A549 (cell line): ENCODE results near the gene ATP2C2. TPM values are rescaled to one million over a fixed set of nuclear protein-coding genes. Genes with fewer than 3 reads are reported as not detected.

Source experiments
- ATAC-seq, 2 experiments: fragments of 200-7000 bp in 1 of 2; fragments of >200 bp in 1 of 2; cut with Nextera tagmentation in 1 of 2; cut with Tn5 transposase in 1 of 2; 3 replicates each; pipeline versions ENCODE4 v1.8.0 to v1.9.1; 2018 to 2020; ENCODE audit warnings: mild to moderate bottlenecking in 1 of 2, moderate library complexity in 1 of 2
- CTCF ChIA-PET: fragments of 300-600 bp; sonication (Branson Sonifier 250); formaldehyde crosslinking; extraction: SDS; loops from one replicate; lab custom pipeline; 2021; ENCODE audit warnings: antibody characterized with exemption, inconsistent platforms; lab: Yijun Ruan, JAX
- POLR2A ChIA-PET: fragments of 350-600 bp; formaldehyde crosslinking; extraction: SDS; loops from one replicate; lab custom pipeline; 2021; ENCODE audit warnings: antibody characterized with exemption, inconsistent platforms; lab: Yijun Ruan, JAX
- DNase-seq, 2 experiments: peaks; one replicate each; pipeline versions ENCODE4 v3.0.0 to v3.0.0-alpha.2; 2011 to 2016; ENCODE audit warnings: low read depth in 1 of 2, low spot score in 1 of 2
- FAIRE-seq: peaks from 2 replicates; lab custom pipeline; 2011; peaks lifted over from hg19 to GRCh38; lab: Jason Lieb, UNC
- H3K27ac ChIP-seq, 2 experiments: fragments of >200 bp; sonication (Bioruptor Twin); formaldehyde crosslinking; 3 replicates each; pipeline ENCODE4 v1.5.1; 2016 to 2017
- H3K4me1 ChIP-seq: fragments of >200 bp; sonication (Bioruptor Twin); formaldehyde crosslinking; 3 replicates; pipeline ENCODE4 v1.6.1; 2016
- H3K4me2 ChIP-seq: fragments of >200 bp; sonication (Bioruptor Twin); formaldehyde crosslinking; 3 replicates; pipeline ENCODE4 v1.6.1; 2016
- H3K4me3 ChIP-seq: fragments of >200 bp; sonication (Bioruptor Twin); formaldehyde crosslinking; 3 replicates; pipeline ENCODE4 v1.5.1; 2016
- H3K9me3 ChIP-seq: fragments of >200 bp; sonication (Bioruptor Twin); formaldehyde crosslinking; 3 replicates; pipeline ENCODE4 v1.6.1; 2016
- BCL3 ChIP-seq: fragments of >200 bp; sonication (Bioruptor Twin); formaldehyde crosslinking; IDR thresholded peaks from 3 replicates; pipeline ENCODE4 v1.6.1; 2016
- CHD4 ChIP-seq: fragments of 200-600 bp; sonication (generic); IDR thresholded peaks from 2 replicates; pipeline ENCODE4 v1.6.1; 2016; ENCODE audit warnings: antibody characterized with exemption, mild to moderate bottlenecking, borderline replicate concordance
- EHMT2 ChIP-seq: fragments of 200-600 bp; sonication (generic); IDR thresholded peaks from 2 replicates; pipeline ENCODE4 v1.6.1; 2016; ENCODE audit warnings: antibody characterized with exemption, low read depth, mild to moderate bottlenecking, moderate library complexity
- ELK1 ChIP-seq: fragments of 150-350 bp; IDR thresholded peaks from 2 replicates; pipeline ENCODE4 v1.6.1; 2014; ENCODE audit warnings: low read depth, mild to moderate bottlenecking, low read length
- EP300 ChIP-seq, 2 experiments: fragments of >200 bp; sonication (Bioruptor Twin); formaldehyde crosslinking; IDR thresholded peaks; 2 replicates in 1 of 2; 3 replicates in 1 of 2; pipeline ENCODE4 v1.6.1; 2016 to 2017
- FOSB ChIP-seq: fragments of 250-450 bp; sonication (Bioruptor Pico); IDR thresholded peaks from 2 replicates; pipeline ENCODE4 v1.5.0; 2020; ENCODE audit warnings: mild to moderate bottlenecking, moderate library complexity
- GATA3 ChIP-seq: IDR thresholded peaks from 2 replicates; pipeline ENCODE4 v1.6.1; 2012; ENCODE audit warnings: borderline replicate concordance
- HMGXB4 ChIP-seq: fragments of 250-450 bp; sonication (Bioruptor Pico); IDR thresholded peaks from 2 replicates; pipeline ENCODE4 v1.5.0; 2021; ENCODE audit warnings: mild to moderate bottlenecking, moderate library complexity, borderline replicate concordance
- HOXB13 ChIP-seq: fragments of 250-450 bp; sonication (Bioruptor Pico); IDR thresholded peaks from 2 replicates; pipeline ENCODE4 v1.5.0; 2020; ENCODE audit warnings: low read depth, mild to moderate bottlenecking, moderate library complexity
- MAFK ChIP-seq: fragments of 450-650 bp; IDR thresholded peaks from 2 replicates; pipeline ENCODE4 v1.6.1; 2014; ENCODE audit not compliant: partially characterized antibody
- NPAS2 ChIP-seq: fragments of 250-450 bp; sonication (Bioruptor Pico); IDR thresholded peaks from 2 replicates; pipeline ENCODE4 v1.8.0; 2022; ENCODE audit warnings: mild to moderate bottlenecking, moderate library complexity, borderline replicate concordance
- NR3C1 ChIP-seq: fragments of >200 bp; sonication (Bioruptor Twin); formaldehyde crosslinking; IDR thresholded peaks from 3 replicates; pipeline ENCODE4 v1.6.1; 2017
- PHF8 ChIP-seq: fragments of 200-600 bp; sonication (generic); IDR thresholded peaks from 2 replicates; pipeline ENCODE4 v1.6.1; 2016; ENCODE audit warnings: low read depth, mild to moderate bottlenecking, antibody characterized with exemption, moderate library complexity, borderline replicate concordance
- POLR2A ChIP-seq: IDR thresholded peaks from 2 replicates; pipeline ENCODE4 v1.6.1; 2012; ENCODE audit warnings: mild to moderate bottlenecking, low read length
- POLR2AphosphoS2 ChIP-seq: conservative IDR thresholded peaks from 2 replicates; pipeline ENCODE4 v1.6.1; 2012; ENCODE audit warnings: low read length, improper control_type of control experiment, inconsistent platforms
- RAD21 ChIP-seq, 2 experiments: fragments of >200 bp in 1 of 2; sonication (Bioruptor Twin) in 1 of 2; formaldehyde crosslinking in 1 of 2; IDR thresholded peaks in 1 of 2; conservative IDR thresholded peaks in 1 of 2; 2 replicates in 1 of 2; 3 replicates in 1 of 2; pipeline ENCODE4 v1.6.1; 2012 to 2018; ENCODE audit warnings: inconsistent platforms in 1 of 2
- RFX5 ChIP-seq: fragments of 450-650 bp; IDR thresholded peaks from 2 replicates; pipeline ENCODE4 v1.7.1; 2014; ENCODE audit warnings: antibody characterized with exemption, mild to moderate bottlenecking, moderate library complexity
- TFCP2L1 ChIP-seq: fragments of 250-450 bp; sonication (Bioruptor Pico); IDR thresholded peaks from 2 replicates; pipeline ENCODE4 v1.5.0; 2021; ENCODE audit warnings: mild to moderate bottlenecking
- USF2 ChIP-seq: fragments of 450-650 bp; IDR thresholded peaks from 2 replicates; pipeline ENCODE4 v1.6.1; 2014; ENCODE audit warnings: antibody characterized with exemption
- ZFP36 ChIP-seq: fragments of 450-650 bp; IDR thresholded peaks from 2 replicates; pipeline ENCODE4 v1.6.1; 2014; ENCODE audit warnings: borderline replicate concordance; ENCODE audit not compliant: partially characterized antibody
- ZNF302 ChIP-seq: fragments of 250-450 bp; sonication (Bioruptor Pico); IDR thresholded peaks from 2 replicates; pipeline ENCODE4 v1.9.0; 2021; ENCODE audit warnings: inconsistent platforms, mild to moderate bottlenecking, moderate library complexity
- ZSCAN20 ChIP-seq: fragments of 250-450 bp; sonication (Bioruptor Pico); IDR thresholded peaks from 2 replicates; pipeline ENCODE4 v1.8.0; 2022; ENCODE audit warnings: mild to moderate bottlenecking, moderate library complexity
- WGBS: methylation state at CpG from one replicate; pipeline ENCODE4 v1.1.6; 2017; ENCODE audit errors: missing lambda C conversion rate; 5-methylcytosine and 5-hydroxymethylcytosine counted together
- polyA plus RNA-seq, 4 experiments: library from polyadenylated mRNA; depleted of rRNA in 3 of 4; stranded (reverse); fragments of >200 nt; fragmentation: RNase III in 1 of 4; extraction: RNeasy Plus Mini Kit Qiagen cat#74134 plus additional on column Dnase treatment in 1 of 4; gene quantifications; 2 replicates in 3 of 4; 3 replicates in 1 of 4; pipeline ENCODE4 v1.2.3, GENCODE V29; 2011 to 2017

The ATP2C2 gene
- polyA plus RNA-seq, 2 of the 4 experiments (the other 2 are of a cell fraction), result 0.14 to 0.17 TPM

- TF ChIP-seq PHF8 (no peak), TFCP2L1 (CRISPR knock-in tag) (no peak), HOXB13 (CRISPR knock-in tag) (no peak), NR3C1 (no peak), POLR2A (no peak), RAD21 (conservative IDR thresholded peaks at IDR 0.05 in 1 of 2, IDR thresholded peaks at IDR 0.05 in 1 of 2) (no peak), ZNF302 (no peak), MAFK (no peak), USF2 (no peak), CHD4 (no peak), NPAS2 (CRISPR knock-in tag) (no peak), GATA3 (no peak), BCL3 (no peak), ELK1 (no peak), EP300 (IDR thresholded peaks at IDR 0.05) (no peak), EHMT2 (no peak), RFX5 (no peak), FOSB (no peak)
- Histone ChIP-seq H3K27ac (no peak overlapping the region), H3K4me2 (no peak overlapping the region), H3K4me3 (no peak overlapping the region), H3K4me1 (peaks cover 8% of the 10 kb centered on the region), H3K9me3 (no peaks in the 10 kb centered on the region; the same call in 2 of the 3 replicates)
- ChIA-PET CTCF (interaction anchor here (1.3 to 2.1 kb wide), 2 partner anchors 12 to 106 kb away, joined by 4 to 5 read pairs; no protein-coding TSS in a partner anchor), POLR2A (no interaction called here)
- FAIRE-seq (no peak), ATAC-seq (no peak), DNase-seq (no peak)
- WGBS, result 78% methylated on average over 13 of the region's 13 CpGs
Observed at GRCh38 chr16:84378567-84378966, 10.2 kb downstream of the ATP2C2 start.

GRCh38 chr16:84379008-84379708 is 10.8 kb downstream of the ATP2C2 start:
- H3K9me3 ChIP-seq, result no peaks in the 10 kb centered on the region; the same call in 2 of the 3 replicates
- ATAC-seq, result no peak
- H3K4me2 ChIP-seq, result no peak overlapping the region
- H3K27ac ChIP-seq, result peak overlapping the region in 1 of 2 experiments; percentile 2; a peak in 1 of 6 replicates
- peaks cover 8% of the 10 kb centered on the region for H3K4me1 ChIP-seq
- no peak for DNase-seq
- FAIRE-seq, result no peak
- ChIA-PET POLR2A (no interaction called here), CTCF (interaction anchor here (0.8 kb wide), 1 partner anchor 14 kb away, joined by 3 read pairs; no protein-coding TSS in a partner anchor)
- no peak overlapping the region for H3K4me3 ChIP-seq
- TF ChIP-seq ZSCAN20, result no peak
- 69% methylated on average over 5 of the region's 11 CpGs for WGBS

GRCh38 chr16:84379709-84380362 is 11.5 kb downstream of the ATP2C2 start:
- peak overlapping the region in 1 of 2 experiments; percentile 2; a peak in 1 of 6 replicates for H3K27ac ChIP-seq
- peaks cover 8% of the 10 kb centered on the region for H3K4me1 ChIP-seq
- FAIRE-seq (no peak), ATAC-seq (0 out of 6 replicates have a peak, but pooled peaks of 1 of the 2 experiments have one; percentile 21), DNase-seq (no peak)
- POLR2A ChIA-PET, result no interaction called here
- no peak overlapping the region for H3K4me3 ChIP-seq
- CTCF ChIA-PET, result interaction anchor here (0.8 kb wide), 1 partner anchor 14 kb away, joined by 3 read pairs; no protein-coding TSS in a partner anchor
- 46% methylated on average over 3 of the region's 3 CpGs for WGBS
- peaks cover 3% of the 10 kb centered on the region; the same call in 1 of the 3 replicates for H3K9me3 ChIP-seq
- no peak for TF ChIP-seq POLR2AphosphoS2
- TF ChIP-seq ZSCAN20, result no peak
- TF ChIP-seq ZFP36, result peak; percentile 95
- no peak for TF ChIP-seq HMGXB4 (CRISPR knock-in tag)
- 0 out of 3 replicates have a peak overlapping the region, but pooled peaks have one; percentile 10 for H3K4me2 ChIP-seq
